HL-60/S4 treated with retinoic acid at 250 ng/mL for 4 days and 3 days (cell line): Measurements from ENCODE around the gene PPIG.
"Not testable (repeated sequence)": the region's sequence is repeated elsewhere in the genome, so short reads cannot be mapped to it uniquely, and the experiment has no call there.

Source experiments
- in situ Hi-C: fragments of 300-500 bp; cut with MboI; formaldehyde crosslinking; loops from 2 replicates; pipeline ENCODE4 v1.7.0; 2022; ENCODE audit warnings: low sequenced_read_pairs

Gene PPIG

GRCh38 chr2:169662744-169663143, 78.6 kb downstream of the PPIG start:
- in situ Hi-C loops, result no loop called here

GRCh38 chr2:169663247-169663646, 79.1 kb downstream of the PPIG start:
- in situ Hi-C loops, result no loop called here

- in situ Hi-C loops, result no loop called here
These were observed 80.4 kb downstream of the PPIG start for GRCh38 chr2:169664600-169664977.

GRCh38 chr2:169664978-169665930, 81.1 kb downstream of the PPIG start:
- in situ Hi-C loops, result no loop called here

- in situ Hi-C loops, result no loop called here
These were observed 83.4 kb downstream of the PPIG start for GRCh38 chr2:169667583-169667982.

DNA sequence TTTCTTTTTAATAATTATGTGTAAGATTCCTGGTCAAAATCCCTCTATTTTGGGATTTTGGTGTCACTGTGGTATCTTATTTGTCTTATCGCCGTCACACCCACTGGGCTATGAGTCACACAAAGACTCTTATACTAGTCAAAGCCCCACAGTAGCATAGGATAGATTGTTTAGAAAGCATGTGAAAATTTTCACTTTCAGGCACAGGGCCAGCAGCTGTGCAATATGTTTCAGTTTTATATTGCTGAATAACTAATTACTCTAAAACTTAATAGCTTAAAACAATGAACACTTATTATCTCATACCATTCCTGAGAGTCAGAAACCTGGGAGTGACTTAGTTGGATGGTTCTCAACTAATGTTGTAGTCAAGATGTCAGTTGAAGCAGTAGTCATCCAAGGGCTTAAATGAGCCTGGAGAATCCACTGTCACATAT, 86.1 kb downstream of the PPIG start:
- in situ Hi-C loops, result no loop called here

DNA sequence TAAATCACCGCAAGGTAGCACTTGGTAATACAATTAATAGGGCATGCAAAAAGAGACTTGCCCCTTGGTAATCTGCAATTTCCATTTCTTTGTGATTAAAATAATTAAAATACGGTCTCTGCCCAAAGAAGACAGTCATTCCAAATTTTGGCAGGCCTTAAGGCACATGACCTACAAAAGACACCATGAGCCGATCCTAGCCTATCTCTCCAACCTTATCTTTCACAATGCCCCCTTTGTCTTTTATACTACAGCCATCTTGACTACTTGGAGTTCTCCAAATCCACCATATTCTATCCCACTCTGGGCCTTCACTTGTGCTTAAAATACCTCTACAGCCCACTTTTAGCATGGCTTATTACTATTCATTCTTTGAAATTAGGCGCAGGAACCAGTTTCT, 86.8 kb downstream of the PPIG start:
- in situ Hi-C loops, result no loop called here

DNA sequence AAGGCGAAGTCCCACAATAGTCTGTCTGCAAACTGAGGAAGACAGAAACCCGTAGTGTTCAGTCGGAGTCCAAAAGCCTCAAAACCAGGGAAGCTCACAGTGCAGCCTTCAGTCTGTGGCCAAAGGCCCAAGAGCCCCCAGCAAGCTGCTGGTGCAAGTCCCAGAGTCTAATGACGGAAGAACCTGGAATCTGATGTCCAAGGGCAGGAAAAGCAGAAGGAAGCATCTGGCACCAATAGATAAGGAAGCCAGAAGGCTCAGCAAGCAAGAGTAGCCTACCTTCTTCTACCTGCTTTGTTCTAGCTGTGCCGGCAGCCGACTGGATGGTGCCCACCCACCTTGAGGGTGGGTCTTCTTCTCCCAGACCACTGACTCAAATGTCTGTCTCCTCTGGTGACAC, 88.3 kb downstream of the PPIG start:
- in situ Hi-C loops, result no loop called here

DNA sequence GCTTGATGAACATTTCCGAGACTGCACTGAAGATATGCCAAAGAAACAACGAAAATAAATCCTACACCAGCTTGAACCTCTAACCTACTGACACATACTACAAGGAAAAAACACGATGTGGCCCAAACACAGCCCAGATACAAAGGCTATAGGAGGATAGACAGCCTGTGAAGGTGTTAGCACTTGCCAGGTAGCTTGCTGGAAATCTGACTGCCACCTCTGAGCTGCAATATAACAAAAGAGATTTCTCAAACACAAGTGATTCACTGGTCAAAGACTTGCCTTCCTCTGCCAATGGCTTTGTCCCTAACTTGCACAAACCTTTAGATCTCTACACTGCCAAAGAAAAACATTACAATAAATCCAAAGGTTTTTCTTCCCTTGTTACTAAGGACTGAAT, 89.0 kb downstream of the PPIG start:
- in situ Hi-C loops, result no loop called here

DNA sequence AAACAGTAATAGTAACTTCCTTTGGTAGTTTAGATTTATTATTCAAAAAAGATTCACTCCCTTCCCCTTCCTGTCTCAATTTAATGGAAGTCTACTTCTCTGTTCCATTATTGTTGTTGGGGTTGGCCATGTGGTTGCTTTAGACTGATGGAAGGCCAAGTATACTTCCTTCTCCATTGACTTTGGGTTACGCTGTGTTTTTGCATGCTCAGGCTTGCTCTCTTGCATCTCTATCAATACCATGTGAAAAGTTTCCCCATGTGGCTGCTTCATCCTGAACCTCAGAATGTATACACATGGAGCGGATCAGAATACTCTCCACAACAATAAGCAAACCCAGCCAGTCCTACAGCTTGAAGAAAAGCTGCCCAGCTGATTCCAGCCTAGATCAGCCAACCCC, 89.8 kb downstream of the PPIG start:
- in situ Hi-C loops, result no loop called here

GRCh38 chr2:169676357-169676756, 92.2 kb downstream of the PPIG start:
- in situ Hi-C loops, result no loop called here

DNA sequence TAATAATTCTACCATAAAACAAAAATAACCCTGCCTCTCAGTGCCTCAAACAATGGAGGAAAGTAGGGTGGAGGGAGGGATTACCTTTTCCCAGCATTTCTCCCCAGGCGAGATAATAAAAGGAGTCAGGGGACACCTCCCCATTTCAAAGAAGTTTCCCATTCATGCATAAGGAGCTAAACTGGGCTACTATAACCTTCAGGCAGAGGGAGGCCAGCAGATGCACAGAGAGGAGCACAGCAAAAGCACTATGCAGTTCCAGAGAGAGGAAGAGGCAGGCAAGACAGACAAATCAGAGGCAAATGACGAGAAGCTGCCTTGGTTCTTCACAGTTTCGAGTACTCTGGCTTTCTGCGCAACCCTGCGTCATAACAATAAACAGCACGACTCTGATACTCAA, 92.7 kb downstream of the PPIG start:
- in situ Hi-C loops, result no loop called here

GRCh38 chr2:169683054-169683424, 98.9 kb downstream of the PPIG start:
- in situ Hi-C loops, result no loop called here

DNA sequence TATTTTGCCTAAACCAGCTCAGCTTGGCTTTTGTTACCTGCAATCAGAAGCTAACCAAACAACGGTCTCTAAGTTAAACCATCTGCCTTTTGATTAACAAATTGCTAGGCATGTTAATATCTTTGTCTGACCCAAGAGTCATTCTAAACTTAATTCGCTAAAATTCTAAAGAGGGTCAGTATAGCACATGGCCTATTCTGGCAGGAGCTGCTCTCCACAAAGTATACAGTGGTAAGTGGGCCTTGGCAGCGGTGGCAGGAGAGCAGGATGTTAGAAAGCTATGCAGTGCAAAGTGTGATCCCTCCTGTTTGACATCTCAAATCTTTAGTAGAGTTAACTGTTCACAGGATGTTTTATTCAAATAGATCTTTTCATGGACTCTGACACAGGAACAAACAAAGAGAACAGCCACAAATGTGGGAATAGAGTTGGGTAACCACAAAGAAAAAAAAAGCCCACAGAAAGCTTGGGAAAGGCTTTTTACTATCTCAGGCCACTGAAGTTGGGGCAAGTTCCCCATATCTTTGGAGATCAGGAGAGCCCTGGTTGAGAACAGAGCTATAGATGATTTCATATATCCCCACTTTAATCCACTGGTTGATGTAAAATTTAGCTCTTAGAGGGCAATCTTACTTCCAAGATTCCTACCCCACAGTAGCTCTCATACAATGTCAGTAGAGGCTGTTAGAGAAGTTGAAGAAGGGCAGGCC, 99.4 kb downstream of the PPIG start:
- in situ Hi-C loops, result no loop called here

DNA sequence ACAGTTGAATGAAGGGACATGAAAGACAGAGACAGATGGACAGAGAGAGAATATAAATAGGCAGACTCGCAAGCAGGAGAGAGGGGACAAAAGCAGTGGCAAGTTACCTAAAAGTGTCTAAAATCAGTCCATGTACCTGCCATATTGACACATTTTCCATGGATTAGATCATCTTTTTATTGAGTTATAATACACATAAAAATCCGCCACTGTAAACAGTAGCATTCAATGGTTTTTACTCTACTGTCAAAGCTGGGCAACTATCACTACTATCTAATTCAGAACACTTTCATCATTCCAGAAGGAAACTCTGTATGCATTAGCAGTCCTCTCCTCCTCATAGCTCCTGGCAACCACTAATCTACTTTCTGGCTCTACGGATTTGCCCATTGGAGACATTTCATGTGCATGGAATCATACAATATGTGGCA, 100.0 kb downstream of the PPIG start:
- in situ Hi-C loops, result no loop called here

GRCh38 chr2:169684712-169685111, 100.6 kb downstream of the PPIG start:
- in situ Hi-C loops, result not testable (repeated sequence)

DNA sequence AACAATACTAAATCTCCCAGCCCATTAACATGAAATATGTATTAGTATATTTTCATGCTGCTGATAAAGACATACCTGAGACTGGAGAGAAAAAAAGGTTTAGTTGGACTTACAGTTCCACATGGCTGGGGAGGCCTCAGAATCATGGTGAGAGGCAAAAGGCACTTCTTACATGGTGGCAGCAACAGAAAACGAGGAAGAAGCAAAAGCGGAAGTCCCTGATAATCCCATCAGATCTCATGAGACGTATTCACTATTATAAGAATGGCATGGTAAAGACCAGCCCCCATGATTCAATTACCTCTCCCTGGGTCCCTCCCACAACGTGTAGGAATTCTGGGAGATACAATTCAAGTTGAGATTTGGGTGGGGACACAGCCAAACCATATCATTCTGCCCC, 102.7 kb downstream of the PPIG start:
- in situ Hi-C loops, result not testable (repeated sequence)

- in situ Hi-C loops, result not testable (repeated sequence)
These were observed 103.8 kb downstream of the PPIG start for GRCh38 chr2:169687943-169688342.

GRCh38 chr2:169690958-169691357, 106.8 kb downstream of the PPIG start:
- in situ Hi-C loops, result no loop called here
